Jurkat, Clone E6-1 (cell line): ENCODE results near the gene LRRC26.
A peak's percentile ranks its signal among the peaks of the same experiment; 100 is the strongest.

Experiments
- DNase-seq: peaks from one replicate; pipeline ENCODE4 v3.0.0-alpha.2; 2011; ENCODE audit warnings: low read depth, low spot score
- H3K4me3 ChIP-seq: 2 replicates; pipeline ENCODE4 v1.5.1; 2011; ENCODE audit warnings: mild to moderate bottlenecking, low read length, control low read depth, moderate library complexity

Gene LRRC26

DNA sequence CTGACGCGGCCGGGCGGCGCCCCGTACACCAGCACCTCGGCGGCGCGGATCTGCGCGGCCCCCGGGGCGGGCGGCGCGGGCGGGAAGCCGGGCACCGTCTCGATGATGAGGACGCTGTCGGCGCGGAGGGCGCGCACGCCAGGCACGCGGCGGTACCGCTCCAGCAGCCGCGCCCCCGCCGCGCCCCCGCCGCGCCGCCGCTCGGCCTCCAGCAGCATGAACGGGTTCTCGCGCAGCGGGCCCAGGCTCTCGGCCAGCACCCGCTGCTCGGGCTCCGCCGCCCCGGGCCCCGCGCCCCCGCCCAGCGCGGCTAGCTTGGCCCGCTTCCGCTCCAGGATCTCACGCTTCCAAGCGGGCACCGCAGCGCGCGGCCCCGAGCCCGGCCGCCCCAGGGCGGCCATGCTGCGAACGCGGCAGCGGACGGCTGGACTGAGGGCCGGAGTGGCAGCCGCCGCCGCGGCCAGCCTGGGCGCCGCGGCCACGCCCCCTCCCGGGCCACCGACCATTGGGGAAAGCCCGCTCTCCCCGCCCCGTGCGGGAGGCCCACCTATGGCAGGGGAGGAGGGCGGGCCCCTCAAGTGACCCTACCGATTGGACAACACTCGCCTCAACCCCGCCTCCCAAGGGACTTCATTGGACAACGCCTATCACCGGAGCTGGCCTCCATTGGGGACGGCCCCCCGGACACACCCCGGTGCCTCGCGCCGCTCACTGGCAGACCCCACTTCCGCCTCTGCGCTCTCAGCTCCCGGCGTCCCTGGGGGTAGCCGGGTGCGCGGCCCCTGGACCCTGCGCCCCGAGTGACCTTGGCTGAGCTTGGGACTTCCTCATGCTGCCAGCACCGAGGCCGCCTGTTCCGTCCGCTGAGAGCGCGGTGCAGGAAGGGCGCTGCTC, 30.7 kb upstream of the LRRC26 start, which contains the start of gene TPRN:
TSS of gene TPRN (minus strand) at position 431 of the 894 bp plus-strand sequence. CDS start at position 401, 30 bp downstream.
- H3K4me3 ChIP-seq, result peak within 1 kb of the TSS; percentile 78
- peak; percentile 98 for DNase-seq

- no peak overlapping the region for H3K4me3 ChIP-seq
Observed at GRCh38 chr9:137199411-137200121, 29.7 kb upstream of the LRRC26 start.

GRCh38 chr9:137198902-137199283, 29.0 kb upstream of the LRRC26 start:
- no peak overlapping the region for H3K4me3 ChIP-seq
- no peak for DNase-seq

More at GRCh38 chr9:137199411-137200121, 29.7 kb upstream of the LRRC26 start:
- DNase-seq, result no peak

DNA sequence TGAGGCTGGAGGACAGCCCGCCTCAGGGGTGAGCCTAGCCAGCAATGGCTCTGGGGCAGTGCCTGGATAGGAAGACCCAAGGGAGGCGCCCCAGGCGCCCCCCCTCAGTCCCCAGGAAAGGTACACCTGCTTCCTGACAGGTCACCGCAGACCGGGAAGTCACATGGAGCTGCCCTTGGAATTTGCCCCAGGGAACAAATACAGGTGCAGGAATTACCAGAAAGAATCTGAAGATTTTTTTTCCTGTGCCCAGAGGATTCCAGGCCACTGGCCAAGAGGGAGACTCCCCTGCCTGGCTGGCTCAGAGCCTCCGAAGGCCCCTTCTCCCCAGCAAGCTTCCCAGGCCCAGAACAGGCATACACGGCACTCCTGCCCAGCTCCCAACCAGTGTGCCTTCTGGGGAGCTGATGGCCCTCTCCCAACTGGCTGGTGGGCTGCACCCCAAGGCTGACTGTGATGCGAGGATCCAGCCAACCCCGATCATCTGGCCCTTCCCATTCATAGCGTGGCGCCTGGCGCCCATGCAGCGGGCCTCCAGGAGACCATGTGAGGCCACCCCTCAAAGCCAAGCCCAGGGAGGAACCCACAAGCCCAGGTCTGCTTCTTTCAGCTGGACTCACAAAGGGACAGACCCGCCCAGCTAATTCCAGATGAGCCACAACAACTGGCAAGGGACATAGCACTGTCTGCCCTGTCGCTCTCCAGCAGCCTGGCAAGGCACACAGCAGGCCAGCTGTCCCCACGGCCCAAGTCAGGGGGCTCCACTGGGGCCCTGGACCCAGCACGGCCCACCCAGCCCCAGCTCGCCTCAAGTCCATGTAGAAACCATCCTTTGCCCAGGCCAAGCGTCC, 28.4 kb upstream of the LRRC26 start:
- DNase-seq, result no peak
- H3K4me3 ChIP-seq, result no peak overlapping the region

DNA sequence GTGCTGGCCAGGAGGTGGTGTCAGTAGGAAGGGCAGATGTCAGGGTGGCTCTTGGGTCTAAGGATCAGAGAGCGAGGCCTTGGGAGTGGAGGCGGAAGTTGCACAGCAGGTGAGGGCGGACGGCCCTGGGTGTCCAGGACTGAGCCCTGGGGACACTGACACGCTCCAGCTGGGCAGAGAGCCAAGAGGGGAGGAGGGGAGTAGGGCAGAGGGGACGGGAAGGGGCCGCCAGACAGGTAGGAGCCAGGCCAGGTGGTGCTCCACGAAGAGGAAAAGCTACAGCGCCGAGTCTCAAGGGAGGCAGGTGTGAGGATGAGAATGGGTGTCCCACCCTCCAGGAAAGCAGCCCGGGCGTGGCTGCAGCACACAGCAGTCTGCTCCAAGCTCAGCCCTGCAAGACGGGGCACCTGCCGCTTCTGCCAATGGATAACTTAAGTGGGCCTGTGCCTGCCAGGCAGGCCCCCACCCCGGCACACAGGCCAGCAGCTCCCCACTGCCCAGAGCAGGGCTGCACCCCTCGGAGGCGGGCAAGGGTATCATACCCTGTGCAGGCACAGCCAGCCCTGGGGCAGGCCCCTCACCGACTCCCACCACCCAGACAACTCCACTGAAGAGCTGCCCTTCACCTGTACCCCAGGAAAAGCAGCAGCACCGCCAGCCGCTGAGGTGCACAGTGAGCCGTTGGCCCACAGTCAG, 25.8 kb upstream of the LRRC26 start:
- no peak for DNase-seq
- H3K4me3 ChIP-seq, result no peak overlapping the region

DNA sequence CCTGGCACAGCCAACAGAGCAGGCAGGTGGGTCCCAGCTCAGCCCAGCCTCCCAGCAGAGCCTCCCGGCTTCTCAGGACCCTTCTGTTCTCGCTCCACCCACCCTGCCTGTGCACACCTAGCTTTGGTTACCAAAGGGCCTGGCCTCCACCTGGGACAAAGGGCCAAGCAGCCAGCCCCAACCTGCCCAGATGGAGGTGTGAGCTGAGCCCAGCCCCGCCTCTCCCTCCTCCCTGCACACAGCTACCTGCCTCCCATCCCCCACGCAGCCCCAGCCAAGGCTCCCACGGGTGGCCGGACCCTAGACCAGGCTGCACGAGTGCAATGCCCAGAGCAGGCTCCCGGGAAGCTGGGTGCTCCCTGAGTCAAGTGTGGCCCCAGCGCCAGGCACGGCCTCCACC, 25.1 kb upstream of the LRRC26 start:
- DNase-seq, result no peak
- no peak overlapping the region for H3K4me3 ChIP-seq

DNA sequence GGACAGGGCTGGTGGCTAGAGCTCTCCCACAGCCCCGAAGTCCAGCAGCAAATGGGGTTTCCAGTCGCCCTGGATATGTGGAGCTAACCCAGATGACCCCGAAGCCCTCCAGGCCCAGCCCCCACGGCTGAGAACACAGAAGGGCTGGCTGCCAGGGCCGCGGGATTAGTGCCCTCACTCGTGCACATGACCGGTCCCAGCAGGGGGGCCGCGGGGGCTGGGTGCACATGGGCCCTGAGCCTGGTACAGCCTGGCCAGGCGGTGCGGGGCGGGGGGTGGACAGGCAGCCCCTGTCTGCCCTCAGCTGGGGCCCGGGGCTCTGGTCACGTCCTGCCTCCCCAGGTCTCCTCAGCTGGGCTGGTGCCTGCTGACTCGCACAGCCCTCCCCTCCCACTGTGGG, 24.5 kb upstream of the LRRC26 start:
- H3K4me3 ChIP-seq, result no peak overlapping the region
- no peak for DNase-seq

- DNase-seq, result no peak
- no peak overlapping the region for H3K4me3 ChIP-seq
Observed at GRCh38 chr9:137193771-137194170, 23.9 kb upstream of the LRRC26 start.

DNA sequence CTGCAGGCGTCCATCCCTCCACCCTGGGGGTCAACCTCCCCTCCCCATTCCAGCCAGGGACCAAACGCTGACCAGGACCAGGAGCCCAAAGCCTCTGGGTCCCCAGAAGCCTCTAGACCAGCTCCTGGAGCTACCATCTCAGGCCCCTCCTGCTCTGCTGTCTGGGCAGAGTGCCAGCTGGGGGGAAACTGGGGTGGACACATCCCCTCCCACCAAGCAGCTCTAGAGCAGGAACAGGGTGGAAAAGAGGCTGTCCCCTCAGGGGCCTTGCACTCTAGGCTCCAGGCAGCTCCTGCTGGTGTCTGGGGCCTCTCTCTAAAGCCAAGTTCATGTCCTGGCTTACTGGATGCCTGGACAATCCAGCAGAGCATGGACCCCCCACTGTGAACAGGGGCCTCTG, 23.0 kb upstream of the LRRC26 start:
- no peak for DNase-seq
- H3K4me3 ChIP-seq, result no peak overlapping the region

DNA sequence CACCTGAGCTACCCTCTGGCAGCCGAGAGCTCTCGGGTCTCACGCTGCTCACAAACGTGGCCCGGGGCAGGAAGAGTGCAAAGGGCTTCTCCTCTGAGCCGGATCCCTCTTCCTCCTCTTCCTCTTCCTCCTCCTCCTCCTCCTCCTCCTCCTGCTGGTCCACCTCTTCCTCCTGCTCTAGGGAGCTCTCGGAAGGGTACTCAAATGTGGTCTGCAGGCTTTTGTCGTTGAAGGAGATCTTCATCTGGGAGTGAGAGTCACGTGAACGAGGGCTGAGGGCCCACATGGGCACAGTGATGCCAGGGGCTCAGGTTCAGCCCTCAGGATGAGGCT, 22.6 kb upstream of the LRRC26 start:
- no peak for DNase-seq
- no peak overlapping the region for H3K4me3 ChIP-seq

DNA sequence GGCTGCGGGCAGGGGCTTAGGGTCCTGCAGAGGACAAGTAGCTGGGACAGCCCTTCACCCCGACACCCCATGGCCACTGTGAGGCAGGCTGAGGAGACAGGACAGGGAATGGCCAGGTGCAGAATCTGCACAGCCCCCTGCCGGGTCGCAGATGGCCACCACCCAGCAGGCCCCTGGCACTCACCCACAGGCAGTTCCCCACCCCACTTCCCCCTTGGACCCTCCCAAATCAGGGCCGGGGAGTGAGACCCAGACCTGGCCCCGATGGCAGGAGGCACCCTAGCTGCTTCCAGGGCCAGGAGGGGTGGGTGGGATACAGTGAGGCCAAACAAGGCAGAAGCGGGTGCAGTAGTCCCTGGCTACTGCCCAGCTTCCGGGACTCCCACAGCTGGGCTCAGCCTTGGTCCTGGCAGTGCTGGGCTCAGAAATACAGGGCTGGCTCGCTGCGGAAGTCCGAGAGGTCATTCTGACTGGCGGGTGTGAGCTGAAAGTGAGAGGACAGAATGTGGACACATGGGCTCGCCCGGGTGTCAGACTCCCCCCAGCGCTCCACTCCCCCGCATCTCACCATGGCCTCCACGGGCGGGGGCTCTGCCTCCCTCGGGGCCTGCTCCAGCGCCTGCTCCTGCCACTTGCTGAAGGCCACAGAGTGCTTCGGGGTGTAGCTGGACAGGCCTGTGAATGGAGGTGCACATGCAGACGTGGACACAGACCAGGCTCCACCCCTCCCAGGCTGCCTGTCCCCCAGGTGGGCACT, 22.0 kb upstream of the LRRC26 start:
- no peak for DNase-seq
- H3K4me3 ChIP-seq, result no peak overlapping the region

- DNase-seq, result no peak
- H3K4me3 ChIP-seq, result no peak overlapping the region
Observed at GRCh38 chr9:137191245-137191644, 21.4 kb upstream of the LRRC26 start.

DNA sequence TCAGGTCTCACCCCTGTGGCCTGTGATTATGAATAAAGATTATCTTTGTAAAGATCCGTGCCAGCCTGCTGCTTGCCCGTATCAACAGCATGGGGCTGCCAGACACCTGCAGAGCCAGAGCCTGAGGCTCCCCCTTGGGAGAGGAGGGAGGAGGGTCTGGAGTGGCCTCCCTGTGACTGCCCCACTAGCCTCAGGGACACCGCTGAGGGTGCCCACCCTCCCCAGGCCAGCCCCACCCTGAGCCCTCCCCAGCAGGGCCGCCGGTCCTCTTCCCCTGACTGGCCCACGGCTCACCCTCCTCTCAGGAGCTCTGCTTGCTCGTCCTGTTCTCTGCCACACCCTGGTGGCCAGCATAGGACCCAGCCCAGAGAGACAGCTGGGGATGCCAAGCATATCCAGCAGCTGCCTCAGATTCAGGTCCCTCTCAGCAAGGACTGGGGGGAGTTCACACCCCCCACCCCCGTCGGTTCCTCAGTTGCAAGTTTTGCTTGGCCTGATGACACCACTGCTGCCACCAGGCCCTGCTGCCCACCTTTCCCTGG, 20.5 kb upstream of the LRRC26 start:
- H3K4me3 ChIP-seq, result no peak overlapping the region
- no peak for DNase-seq

DNA sequence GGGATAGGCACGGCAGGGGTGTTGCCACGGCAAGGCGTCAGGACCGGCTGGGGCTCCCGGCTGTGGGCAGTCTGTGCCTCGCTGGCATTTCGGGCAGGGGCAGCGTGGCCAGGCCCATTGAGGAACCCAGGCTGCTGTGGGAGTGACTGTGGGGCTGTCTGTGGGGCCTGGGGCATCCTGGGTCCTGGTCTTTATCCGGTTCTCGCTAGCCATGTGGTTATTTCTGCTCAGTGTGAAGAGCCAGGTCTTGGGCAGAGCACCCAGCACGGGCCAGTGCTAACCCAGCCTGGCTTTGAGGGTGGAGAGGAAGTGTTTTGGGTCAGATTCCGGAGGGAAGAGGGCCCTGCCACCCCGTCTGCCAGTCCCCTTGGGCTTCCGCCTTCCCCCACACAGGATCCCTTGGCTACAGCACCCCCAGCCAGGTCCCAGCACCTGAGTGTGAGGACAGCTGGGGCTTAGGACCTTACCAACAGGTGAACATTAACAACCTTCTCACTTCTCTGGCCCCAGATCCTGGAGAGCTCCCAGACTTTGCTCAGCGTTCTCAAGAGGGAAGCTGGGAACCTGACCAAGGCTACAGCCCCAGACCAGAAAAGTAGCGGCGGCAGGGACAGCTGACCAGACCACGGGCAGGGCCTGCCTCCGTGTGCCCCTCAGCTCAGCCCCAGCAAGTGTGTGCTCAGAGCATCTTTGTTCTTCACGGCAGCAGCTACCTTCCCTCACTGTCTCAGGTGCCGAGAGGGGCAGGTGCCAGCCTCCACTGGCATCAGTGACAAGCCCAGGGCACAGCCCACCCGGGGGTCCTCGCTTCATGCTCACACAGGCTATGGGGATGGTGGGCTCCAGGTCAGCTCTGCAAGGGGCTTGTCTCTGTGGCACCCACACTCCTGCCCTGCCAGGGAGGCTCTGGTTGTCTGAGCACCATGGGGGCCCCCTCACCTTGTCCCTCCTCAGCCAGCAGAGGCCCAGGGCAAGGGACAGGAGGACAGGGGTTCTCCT, 19.7 kb upstream of the LRRC26 start:
- no peak for DNase-seq
- peak overlapping the region; percentile 96 for H3K4me3 ChIP-seq

DNA sequence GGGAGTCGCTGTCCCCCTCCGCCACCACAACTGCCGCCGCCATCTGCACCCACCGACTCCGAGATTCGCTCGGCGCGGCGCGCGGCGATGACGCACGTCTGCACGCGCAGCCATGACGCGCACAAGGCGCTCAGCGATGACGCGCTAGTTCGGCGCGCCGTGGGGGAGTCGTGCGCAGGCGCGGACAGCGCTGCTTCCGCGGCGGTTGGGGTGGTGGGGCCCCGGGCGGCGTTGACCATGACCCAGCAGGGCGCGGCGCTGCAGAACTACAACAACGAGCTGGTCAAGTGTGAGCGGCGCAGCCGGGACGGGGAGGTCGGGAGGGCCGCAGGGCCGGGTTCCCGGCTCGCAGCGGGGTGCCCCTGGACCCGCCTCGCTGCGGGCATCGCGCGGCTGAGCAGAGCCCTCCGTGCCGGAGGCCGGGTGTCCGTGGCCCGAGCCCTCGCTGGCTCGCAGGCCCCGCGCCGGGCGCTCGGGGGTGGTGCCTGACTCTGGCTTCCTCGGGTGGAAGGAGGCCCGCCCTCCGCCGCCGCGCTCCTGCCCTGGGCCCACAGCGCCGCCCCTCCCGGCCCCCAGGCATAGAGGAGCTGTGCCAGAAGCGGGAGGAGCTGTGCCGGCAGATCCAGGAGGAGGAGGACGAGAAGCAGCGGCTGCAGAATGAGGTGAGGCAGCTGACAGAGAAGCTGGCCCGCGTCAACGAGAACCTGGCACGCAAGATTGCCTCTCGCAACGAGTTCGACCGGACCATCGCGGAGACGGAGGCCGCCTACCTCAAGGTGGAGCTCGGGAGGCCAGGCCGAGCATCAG, 18.8 kb upstream of the LRRC26 start, which contains the start of the genes ANAPC2 and SSNA1:
TSS of gene ANAPC2 (minus strand) at position 71 of the 807 bp plus-strand sequence. CDS start at position 43, 28 bp downstream.
TSS of gene SSNA1 (plus strand) at position 187 of the 807 bp plus-strand sequence. CDS start at position 238, 51 bp downstream.
- peak within 1 kb of the TSS; percentile 96 for H3K4me3 ChIP-seq
- DNase-seq, result peak; percentile 86

DNA sequence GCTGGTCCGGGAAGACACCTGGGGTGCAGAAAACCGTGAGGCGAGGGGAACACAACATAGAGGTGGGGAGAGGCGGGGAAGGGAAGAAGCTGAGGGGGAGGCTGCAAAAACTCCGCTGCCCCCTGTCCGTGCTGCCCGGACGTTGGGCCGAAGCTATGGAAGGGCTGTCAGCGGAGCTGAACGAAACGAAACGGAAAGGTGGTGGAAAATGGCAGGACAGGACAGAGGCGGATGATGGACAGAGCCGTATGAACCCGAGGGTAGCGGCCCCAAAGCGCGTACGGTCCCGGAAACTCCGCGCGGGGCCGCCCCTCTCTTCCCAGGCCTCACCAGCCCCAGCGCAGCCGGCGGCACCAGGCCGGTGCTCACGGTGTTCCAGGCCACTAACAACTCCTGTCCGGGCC, 18.2 kb upstream of the LRRC26 start:
- peak overlapping the region; percentile 96 for H3K4me3 ChIP-seq
- no peak for DNase-seq
